ENCODE data around the gene MRPS27. TPM values are rescaled to one million over a fixed set of nuclear protein-coding genes. Genes with fewer than 3 reads are reported as not detected.
"Not testable (repeated sequence)": the region's sequence is repeated elsewhere in the genome, so short reads cannot be mapped to it uniquely, and the experiment has no call there.

MRPS27 gene
- total RNA-seq, 4 donors from 2014 or later: 32.8 to 55.0 (median 44.0) TPM

DNA sequence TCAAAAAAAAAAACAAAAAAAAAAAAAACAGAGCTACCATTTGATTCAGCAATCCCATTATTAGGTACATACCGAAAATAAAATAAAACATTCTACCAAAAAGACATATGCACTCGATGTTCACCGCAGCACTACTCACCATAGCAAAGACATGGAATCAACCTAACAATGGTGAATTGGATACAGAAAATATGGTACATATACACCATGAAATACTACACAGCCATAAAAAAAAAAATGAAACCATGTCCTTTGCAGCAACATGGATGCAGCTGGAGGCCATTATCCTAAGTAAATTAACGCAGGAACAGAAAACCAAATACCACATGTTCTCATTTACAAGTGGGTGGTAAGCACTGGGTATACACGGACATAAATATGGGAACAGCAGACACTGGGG lies 21.3 kb downstream of the MRPS27 start:
- intact Hi-C loops (cut with DNase I; ENCODE audit: low total_unique reads): no loop called here
- 85 to 94% methylated on average over 5 of the region's 5 CpGs for WGBS, 2 donors
- no peak for DNase-seq (ENCODE audit: low spot score in 2 of 2)

GRCh38 chr5:72298136-72298535 lies 21.9 kb downstream of the MRPS27 start:
- 94 to 95% methylated on average over 3 of the region's 3 CpGs for WGBS, 2 donors

More for the DNA sequence above, 21.3 kb downstream of the MRPS27 start:
- TF ChIP-seq, protein P1, sequence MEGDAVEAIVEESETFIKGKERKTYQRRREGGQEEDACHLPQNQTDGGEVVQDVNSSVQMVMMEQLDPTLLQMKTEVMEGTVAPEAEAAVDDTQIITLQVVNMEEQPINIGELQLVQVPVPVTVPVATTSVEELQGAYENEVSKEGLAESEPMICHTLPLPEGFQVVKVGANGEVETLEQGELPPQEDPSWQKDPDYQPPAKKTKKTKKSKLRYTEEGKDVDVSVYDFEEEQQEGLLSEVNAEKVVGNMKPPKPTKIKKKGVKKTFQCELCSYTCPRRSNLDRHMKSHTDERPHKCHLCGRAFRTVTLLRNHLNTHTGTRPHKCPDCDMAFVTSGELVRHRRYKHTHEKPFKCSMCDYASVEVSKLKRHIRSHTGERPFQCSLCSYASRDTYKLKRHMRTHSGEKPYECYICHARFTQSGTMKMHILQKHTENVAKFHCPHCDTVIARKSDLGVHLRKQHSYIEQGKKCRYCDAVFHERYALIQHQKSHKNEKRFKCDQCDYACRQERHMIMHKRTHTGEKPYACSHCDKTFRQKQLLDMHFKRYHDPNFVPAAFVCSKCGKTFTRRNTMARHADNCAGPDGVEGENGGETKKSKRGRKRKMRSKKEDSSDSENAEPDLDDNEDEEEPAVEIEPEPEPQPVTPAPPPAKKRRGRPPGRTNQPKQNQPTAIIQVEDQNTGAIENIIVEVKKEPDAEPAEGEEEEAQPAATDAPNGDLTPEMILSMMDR (IDR thresholded peaks at IDR 0.05): no peak
- no peak for TF ChIP-seq POLR2A (IDR thresholded peaks at IDR 0.05)
- H3K4me3 ChIP-seq (ENCODE audit: low read depth, poor library complexity, severe bottlenecking): no peak overlapping the region

GRCh38 chr5:72296256-72296655 lies 23.8 kb downstream of the MRPS27 start:
- WGBS, 2 donors: 97% methylated on average over 2 of the region's 2 CpGs
- H3K4me3 ChIP-seq (ENCODE audit: low read depth, poor library complexity, severe bottlenecking): no peak overlapping the region
- no peak for DNase-seq (ENCODE audit: low spot score in 2 of 2)
- intact Hi-C loops (cut with DNase I; ENCODE audit: low total_unique reads): no loop called here
- TF ChIP-seq POLR2A (IDR thresholded peaks at IDR 0.05): no peak
- TF ChIP-seq, protein P1 (IDR thresholded peaks at IDR 0.05): no peak

More at GRCh38 chr5:72298136-72298535, 21.9 kb downstream of the MRPS27 start:
- DNase-seq (ENCODE audit: low spot score in 2 of 2); H3K4me3 ChIP-seq (ENCODE audit: low read depth, poor library complexity, severe bottlenecking); intact Hi-C loops (cut with DNase I; ENCODE audit: low total_unique reads): not testable (repeated sequence)

DNA sequence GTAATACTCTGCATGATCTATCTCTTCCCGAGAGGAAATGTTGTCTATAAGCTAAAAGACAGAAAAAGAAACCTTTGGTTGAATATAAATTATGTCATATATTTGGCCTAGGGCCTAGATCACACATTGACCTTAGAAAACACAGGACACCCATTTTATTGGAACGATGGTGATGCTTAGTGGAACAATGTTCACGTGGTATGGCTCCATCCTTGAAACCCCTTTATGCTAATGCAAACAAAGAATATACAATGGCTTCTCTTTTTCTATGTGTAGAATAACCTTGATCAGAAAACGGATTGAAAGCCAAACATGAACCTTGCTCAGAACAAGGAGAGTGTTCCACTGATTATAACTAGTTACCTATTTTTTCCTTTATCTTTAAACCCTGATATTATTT lies 24.5 kb downstream of the MRPS27 start:
- intact Hi-C loops (cut with DNase I; ENCODE audit: low total_unique reads): no loop called here
- no peak for TF ChIP-seq POLR2A (IDR thresholded peaks at IDR 0.05)
- TF ChIP-seq, protein P1 (IDR thresholded peaks at IDR 0.05): no peak
- 89 to 94% methylated on average over 4 of the region's 4 CpGs for WGBS, 2 donors
- H3K4me3 ChIP-seq (ENCODE audit: low read depth, poor library complexity, severe bottlenecking): no peak overlapping the region
- DNase-seq (ENCODE audit: low spot score in 2 of 2): no peak

DNA sequence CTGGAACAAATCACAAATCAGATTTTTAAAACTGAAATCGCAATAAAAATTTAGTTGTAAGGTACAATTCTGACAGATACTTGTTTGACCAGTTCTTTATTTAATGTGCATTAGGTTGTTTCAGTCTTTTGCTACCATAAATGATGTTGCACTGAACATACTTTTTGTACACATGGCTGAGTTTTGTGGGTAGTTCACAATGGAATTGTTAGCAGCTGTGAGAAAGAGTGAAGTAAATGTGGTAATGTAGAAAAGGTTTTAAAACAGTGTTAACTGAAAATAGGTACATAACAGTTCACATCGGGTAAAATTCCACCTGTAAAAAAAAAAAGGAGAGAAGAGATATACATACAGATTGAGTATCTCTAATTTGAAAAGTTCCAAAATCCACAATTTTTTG lies 25.6 kb downstream of the MRPS27 start:
- no peak for DNase-seq (ENCODE audit: low spot score in 2 of 2)
- intact Hi-C loops (cut with DNase I; ENCODE audit: low total_unique reads): no loop called here
- WGBS, 2 donors: 74 to 78% methylated on average over 2 of the region's 2 CpGs
- no peak for TF ChIP-seq POLR2A (IDR thresholded peaks at IDR 0.05)
- TF ChIP-seq, protein P1 (IDR thresholded peaks at IDR 0.05): no peak
- H3K4me3 ChIP-seq (ENCODE audit: low read depth, poor library complexity, severe bottlenecking): no peak overlapping the region

DNA sequence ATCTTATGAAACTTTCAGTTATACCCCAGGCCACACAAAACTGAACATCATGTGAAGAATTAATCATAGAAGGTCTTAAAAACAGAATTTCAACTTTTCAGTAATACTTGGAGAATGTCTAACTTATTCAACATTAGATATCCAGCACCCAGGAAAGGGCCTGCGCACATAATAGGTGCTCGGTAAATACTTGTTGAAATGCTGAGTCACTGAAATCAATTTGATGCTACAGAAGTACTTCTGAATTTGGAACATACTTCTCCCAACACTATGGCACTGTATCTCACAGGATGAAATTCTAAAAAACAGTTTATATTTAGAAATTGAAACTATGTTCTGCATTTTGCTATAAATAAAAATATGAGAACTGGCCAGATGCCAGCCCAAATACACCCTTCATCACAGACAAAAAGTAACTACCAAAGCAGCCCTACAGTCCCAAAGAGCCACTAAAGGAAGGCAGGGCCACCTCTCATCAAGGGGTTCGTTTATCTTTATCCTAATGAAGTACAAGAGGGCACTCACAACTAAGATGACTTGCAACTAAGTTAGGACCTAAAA lies 26.5 kb downstream of the MRPS27 start:
- no peak for TF ChIP-seq POLR2A (IDR thresholded peaks at IDR 0.05)
- TF ChIP-seq, protein P1 (IDR thresholded peaks at IDR 0.05): no peak
- WGBS, 2 donors: 77 to 82% methylated on average over 3 of the region's 3 CpGs
- intact Hi-C loops (cut with DNase I; ENCODE audit: low total_unique reads): no loop called here
- no peak overlapping the region for H3K4me3 ChIP-seq (ENCODE audit: low read depth, poor library complexity, severe bottlenecking)
- DNase-seq (ENCODE audit: low spot score in 2 of 2): no peak
